Breast epithelium (tissue), 4 donors: ENCODE results near the gene ANKRD55. TPM values are rescaled to one million over a fixed set of nuclear protein-coding genes. Genes with fewer than 3 reads are reported as not detected.

ENCODE experiments used
- DNase-seq, 2 donors: peaks; one replicate each; pipeline ENCODE4 v3.0.0-alpha.2; 2019; ENCODE audit warnings: low spot score in 2 of 2
- H3K27ac ChIP-seq, 2 donors: fragments of 200-600 bp; sonication (generic) in 1 of 2; one replicate each; pipeline ENCODE4 v1.5.1; 2016 to 2019; ENCODE audit warnings: mild to moderate bottlenecking in 1 of 2
- H3K27me3 ChIP-seq, 2 donors: fragments of 200-600 bp; sonication (generic) in 1 of 2; one replicate each; pipeline versions ENCODE4 v1.5.1 to v1.6.0; 2017 to 2019; ENCODE audit warnings: control low read depth in 1 of 2, mild to moderate bottlenecking in 1 of 2
- H3K36me3 ChIP-seq: fragments of 200-600 bp; one replicate; pipeline ENCODE4 v1.5.1; 2019
- H3K4me1 ChIP-seq, 2 donors: fragments of 200-600 bp; sonication (generic); one replicate each; pipeline ENCODE4 v1.5.1; 2016 to 2019; ENCODE audit warnings: control low read depth in 1 of 2
- H3K4me3 ChIP-seq, 3 donors: fragments of 200-600 bp; sonication (generic); 1 replicate in 2 of 3; 2 replicates in 1 of 3; pipeline ENCODE4 v1.5.1; 2016 to 2019; ENCODE audit warnings: mild to moderate bottlenecking in 3 of 3, moderate library complexity in 2 of 3
- H3K9me3 ChIP-seq, 2 donors: fragments of 200-600 bp; sonication (generic) in 1 of 2; one replicate each; pipeline ENCODE4 v1.5.1; 2016 to 2019; ENCODE audit warnings: control low read depth in 1 of 2
- CTCF ChIP-seq, 3 donors: fragments of 450-650 bp; IDR thresholded peaks; one replicate each; pipeline ENCODE4 v1.5.1; 2016 to 2017; ENCODE audit warnings: antibody characterized with exemption in 3 of 3, mild to moderate bottlenecking in 3 of 3, moderate library complexity in 3 of 3
- POLR2A ChIP-seq: fragments of 450-650 bp; IDR thresholded peaks from one replicate; pipeline ENCODE4 v1.6.1; 2016; ENCODE audit warnings: antibody characterized with exemption, mild to moderate bottlenecking, moderate library complexity
- POLR2AphosphoS5 ChIP-seq, 3 donors: sonication (generic); formaldehyde crosslinking; IDR thresholded peaks; one replicate each; pipeline ENCODE4 v1.6.1; 2017; ENCODE audit warnings: antibody characterized with exemption in 3 of 3
- intact Hi-C: fragments of 100-400 bp; cut with DNase I; formaldehyde crosslinking; loops from one replicate; pipeline ENCODE4 v1.15.1; 2023; ENCODE audit warnings: low total_unique reads
- total RNA-seq, 3 donors: library from RNA; depleted of rRNA; stranded (reverse); fragments of >200 nt; gene quantifications; one replicate each; pipeline ENCODE4 v1.1.0, GENCODE V29; 2016

The ANKRD55 gene
- total RNA-seq, 3 donors from 2014 or later: 0.32 to 0.33 TPM; not detected in 1

GRCh38 chr5:56055859-56056258 is 177.3 kb downstream of the ANKRD55 start:
- H3K4me1 ChIP-seq: no peaks in the 10 kb centered on the region
- DNase-seq: no peak
- H3K36me3 ChIP-seq: no peaks in the 10 kb centered on the region
- no peak overlapping the region for H3K4me3 ChIP-seq
- H3K9me3 ChIP-seq: no peaks in the 10 kb centered on the region
- TF ChIP-seq CTCF (IDR thresholded peaks at IDR 0.05) (no peak), POLR2A (no peak), POLR2AphosphoS5 (IDR thresholded peaks at IDR 0.05) (no peak)
- intact Hi-C loops: no loop called here
- H3K27ac ChIP-seq: no peak overlapping the region
- H3K27me3 ChIP-seq: no peaks in the 10 kb centered on the region

GRCh38 chr5:56055287-56055686 is 177.8 kb downstream of the ANKRD55 start:
- Histone ChIP-seq H3K36me3 (no peaks in the 10 kb centered on the region), H3K27me3 (no peaks in the 10 kb centered on the region), H3K4me3 (no peak overlapping the region), H3K4me1 (no peaks in the 10 kb centered on the region), H3K27ac (no peak overlapping the region), H3K9me3 (no peaks in the 10 kb centered on the region)
- intact Hi-C loops: no loop called here
- DNase-seq: no peak
- TF ChIP-seq POLR2AphosphoS5 (IDR thresholded peaks at IDR 0.05) (no peak), POLR2A (no peak)

GRCh38 chr5:56054666-56055065 is 178.5 kb downstream of the ANKRD55 start:
- Histone ChIP-seq H3K4me3 (no peak overlapping the region), H3K4me1 (no peaks in the 10 kb centered on the region), H3K36me3 (no peaks in the 10 kb centered on the region), H3K27me3 (no peaks in the 10 kb centered on the region), H3K9me3 (no peaks in the 10 kb centered on the region), H3K27ac (no peak overlapping the region)
- no peak for TF ChIP-seq CTCF (IDR thresholded peaks at IDR 0.05)
- DNase-seq: no peak
- intact Hi-C loops: no loop called here

- Histone ChIP-seq H3K27me3 (no peaks in the 10 kb centered on the region), H3K9me3 (no peaks in the 10 kb centered on the region), H3K27ac (no peak overlapping the region), H3K36me3 (no peaks in the 10 kb centered on the region), H3K4me1 (no peaks in the 10 kb centered on the region), H3K4me3 (no peak overlapping the region)
- TF ChIP-seq POLR2AphosphoS5 (IDR thresholded peaks at IDR 0.05) (no peak), POLR2A (no peak), CTCF (IDR thresholded peaks at IDR 0.05) (no peak)
- intact Hi-C loops: no loop called here
- DNase-seq: no peak
Measured at GRCh38 chr5:56053363-56053762, 179.8 kb downstream of the ANKRD55 start.

GRCh38 chr5:56052735-56053134 is 180.4 kb downstream of the ANKRD55 start:
- intact Hi-C loops: no loop called here
- Histone ChIP-seq H3K27ac (no peak overlapping the region), H3K36me3 (no peaks in the 10 kb centered on the region), H3K4me3 (no peak overlapping the region), H3K9me3 (no peaks in the 10 kb centered on the region), H3K4me1 (no peaks in the 10 kb centered on the region), H3K27me3 (no peaks in the 10 kb centered on the region)
- no peak for DNase-seq
- TF ChIP-seq POLR2A (no peak), CTCF (IDR thresholded peaks at IDR 0.05) (no peak), POLR2AphosphoS5 (IDR thresholded peaks at IDR 0.05) (no peak)
